ENCODE data around the gene DUSP15. TPM values are rescaled to one million over a fixed set of nuclear protein-coding genes. Genes with fewer than 3 reads are reported as not detected.

The DUSP15 gene
- total RNA-seq, 2 donors from 2014 or later: 3.8 to 7.2 TPM

GRCh38 chr20:31890646-31891045 lies 20.3 kb upstream of the DUSP15 start:
- WGBS, 2 experiments (ENCODE audit: insufficient coverage in 1 of 2, insufficient read length in 1 of 2): 83 to 87% methylated on average over 5 to 8 of the region's 8 CpGs
- Histone ChIP-seq H3K4me3 (ENCODE audit: low read length) (no peak overlapping the region), H3K36me3 (ENCODE audit: control insufficient read depth, insufficient read depth, low read length) (no peaks in the 10 kb centered on the region), H3K27me3 (ENCODE audit: control insufficient read depth, insufficient read depth, low read length, poor library complexity, severe bottlenecking) (peaks cover 4% of the 10 kb centered on the region), H3K9ac (ENCODE audit: extremely low read depth, low read length, poor library complexity, severe bottlenecking) (no peak overlapping the region), H3K4me1 (ENCODE audit: control insufficient read depth, insufficient read depth, low read length) (no peaks in the 10 kb centered on the region), H3K27ac (ENCODE audit: low read depth, low read length) (no peak overlapping the region), H3K9me3 (ENCODE audit: control insufficient read depth, low read length) (no peaks in the 10 kb centered on the region)
- no peak for TF ChIP-seq CTCF (conservative IDR thresholded peaks at IDR 0.05)
- Mint-ChIP-seq H3K9me3 (no peaks in the 10 kb centered on the region), H3K4me3 (no peak overlapping the region), H3K27ac (no peak overlapping the region), H3K4me1 (no peaks in the 10 kb centered on the region), H3K36me3 (ENCODE audit: low read depth) (no peaks in the 10 kb centered on the region), H3K27me3 (ENCODE audit: insufficient read depth) (peaks cover 24% of the 10 kb centered on the region)
- no peak for DNase-seq

GRCh38 chr20:31883829-31884228 lies 13.5 kb upstream of the DUSP15 start:
- Histone ChIP-seq H3K36me3 (ENCODE audit: control insufficient read depth, insufficient read depth, low read length) (no peaks in the 10 kb centered on the region), H3K27me3 (ENCODE audit: control insufficient read depth, insufficient read depth, low read length, poor library complexity, severe bottlenecking) (no peaks in the 10 kb centered on the region), H3K9ac (ENCODE audit: extremely low read depth, low read length, poor library complexity, severe bottlenecking) (no peak overlapping the region), H3K27ac (ENCODE audit: low read depth, low read length) (no peak overlapping the region), H3K4me1 (ENCODE audit: control insufficient read depth, insufficient read depth, low read length) (no peaks in the 10 kb centered on the region), H3K4me3 (ENCODE audit: low read length) (no peak overlapping the region), H3K9me3 (ENCODE audit: control insufficient read depth, low read length) (no peaks in the 10 kb centered on the region)
- Mint-ChIP-seq H3K4me3 (no peak overlapping the region), H3K27me3 (ENCODE audit: insufficient read depth) (peaks cover 45% of the 10 kb centered on the region), H3K36me3 (ENCODE audit: low read depth) (no peaks in the 10 kb centered on the region), H3K9me3 (no peaks in the 10 kb centered on the region), H3K27ac (no peak overlapping the region), H3K4me1 (no peaks in the 10 kb centered on the region)
- no peak for TF ChIP-seq CTCF (conservative IDR thresholded peaks at IDR 0.05)
- DNase-seq: no peak

GRCh38 chr20:31881945-31882344 lies 11.6 kb upstream of the DUSP15 start:
- no peaks in the 10 kb centered on the region for H3K36me3 Mint-ChIP-seq (ENCODE audit: low read depth)
- no peak overlapping the region for H3K27ac Mint-ChIP-seq
- H3K27me3 Mint-ChIP-seq (ENCODE audit: insufficient read depth): peaks cover 41% of the 10 kb centered on the region
- Histone ChIP-seq H3K9me3 (ENCODE audit: control insufficient read depth, low read length) (no peaks in the 10 kb centered on the region), H3K4me3 (ENCODE audit: low read length) (no peak overlapping the region), H3K9ac (ENCODE audit: extremely low read depth, low read length, poor library complexity, severe bottlenecking) (no peak overlapping the region), H3K36me3 (ENCODE audit: control insufficient read depth, insufficient read depth, low read length) (no peaks in the 10 kb centered on the region), H3K27ac (ENCODE audit: low read depth, low read length) (no peak overlapping the region), H3K27me3 (ENCODE audit: control insufficient read depth, insufficient read depth, low read length, poor library complexity, severe bottlenecking) (no peaks in the 10 kb centered on the region), H3K4me1 (ENCODE audit: control insufficient read depth, insufficient read depth, low read length) (no peaks in the 10 kb centered on the region)
- 75 to 82% methylated on average over 5 of the region's 5 CpGs for WGBS, 2 experiments (ENCODE audit: insufficient coverage in 1 of 2, insufficient read length in 1 of 2)
- TF ChIP-seq CTCF (conservative IDR thresholded peaks at IDR 0.05): no peak
- H3K9me3 Mint-ChIP-seq: no peaks in the 10 kb centered on the region
- H3K4me1 Mint-ChIP-seq: no peaks in the 10 kb centered on the region
- DNase-seq: no peak
- H3K4me3 Mint-ChIP-seq: no peak overlapping the region

Measured in endodermal cell (in vitro differentiated cells).